HG03354 (cell line): ENCODE measurements around the gene FLII.

Experiments
- ATAC-seq: cut with Tn5 transposase; IDR thresholded peaks from one replicate; pipeline ENCODE4 v1.9.1; 2021; ENCODE audit warnings: mild to moderate bottlenecking; ENCODE audit not compliant: unreplicated experiment, poor library complexity, severe bottlenecking

The FLII gene

GRCh38 chr17:18246109-18246725, 12.3 kb downstream of the FLII start:
- ATAC-seq, result no peak

- no peak for ATAC-seq
These were observed 13.3 kb downstream of the FLII start for GRCh38 chr17:18245038-18245776.

GRCh38 chr17:18241229-18241871, 17.2 kb downstream of the FLII start:
- ATAC-seq, result no peak

- ATAC-seq, result no peak
These were observed 18.1 kb downstream of the FLII start for GRCh38 chr17:18240449-18240848.

DNA sequence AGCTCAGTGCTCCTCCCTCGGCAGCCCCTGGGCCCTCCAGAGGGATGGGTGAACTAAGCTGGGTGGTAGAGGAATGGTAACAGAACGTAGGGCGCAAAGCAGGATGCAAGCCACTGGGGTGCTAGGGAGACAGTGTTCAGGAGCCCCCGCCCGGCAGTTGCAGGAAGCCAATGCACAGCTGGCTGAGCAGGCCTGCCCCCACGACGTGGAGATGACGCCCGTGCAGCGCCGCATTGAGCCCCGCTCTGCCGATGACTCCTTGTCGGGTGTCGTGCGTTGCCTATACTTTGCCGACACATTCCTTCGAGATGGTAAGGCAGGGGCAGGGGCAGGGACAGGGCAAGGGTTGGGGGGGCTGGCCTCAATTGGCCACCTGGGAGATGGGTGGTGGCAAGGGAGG, 20.2 kb downstream of the FLII start:
- no peak for ATAC-seq

- ATAC-seq, result no peak
These were observed 21.1 kb downstream of the FLII start for GRCh38 chr17:18237461-18237860.

GRCh38 chr17:18236494-18236893, 22.0 kb downstream of the FLII start:
- ATAC-seq, result no peak

DNA sequence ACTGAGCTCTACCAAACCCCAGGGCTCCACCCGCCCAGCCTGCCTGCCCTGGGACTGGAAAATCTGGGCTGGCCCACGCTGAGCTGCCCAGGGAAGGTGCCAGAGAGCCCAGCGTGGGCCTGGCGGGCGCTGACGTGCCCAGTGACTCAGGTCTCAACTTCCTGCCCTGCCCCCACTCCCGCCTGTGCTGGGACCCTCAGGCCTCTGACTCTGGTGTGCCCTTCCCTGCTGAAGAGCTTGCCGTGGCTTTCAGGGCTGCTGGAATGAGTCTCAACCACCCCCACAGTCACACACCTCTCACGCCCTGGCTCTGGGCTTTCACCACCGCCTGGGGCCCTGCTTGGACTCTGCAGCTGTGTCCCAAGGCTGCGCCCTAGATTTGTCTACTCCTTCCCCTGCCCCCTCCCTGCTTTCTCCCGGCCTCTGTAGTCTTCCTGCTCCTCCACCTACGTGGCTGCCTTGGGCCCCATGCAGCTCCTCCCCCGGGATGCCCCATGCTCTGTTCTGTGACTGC, 22.7 kb downstream of the FLII start:
- ATAC-seq, result no peak

GRCh38 chr17:18234853-18235380, 23.6 kb downstream of the FLII start:
- no peak for ATAC-seq

DNA sequence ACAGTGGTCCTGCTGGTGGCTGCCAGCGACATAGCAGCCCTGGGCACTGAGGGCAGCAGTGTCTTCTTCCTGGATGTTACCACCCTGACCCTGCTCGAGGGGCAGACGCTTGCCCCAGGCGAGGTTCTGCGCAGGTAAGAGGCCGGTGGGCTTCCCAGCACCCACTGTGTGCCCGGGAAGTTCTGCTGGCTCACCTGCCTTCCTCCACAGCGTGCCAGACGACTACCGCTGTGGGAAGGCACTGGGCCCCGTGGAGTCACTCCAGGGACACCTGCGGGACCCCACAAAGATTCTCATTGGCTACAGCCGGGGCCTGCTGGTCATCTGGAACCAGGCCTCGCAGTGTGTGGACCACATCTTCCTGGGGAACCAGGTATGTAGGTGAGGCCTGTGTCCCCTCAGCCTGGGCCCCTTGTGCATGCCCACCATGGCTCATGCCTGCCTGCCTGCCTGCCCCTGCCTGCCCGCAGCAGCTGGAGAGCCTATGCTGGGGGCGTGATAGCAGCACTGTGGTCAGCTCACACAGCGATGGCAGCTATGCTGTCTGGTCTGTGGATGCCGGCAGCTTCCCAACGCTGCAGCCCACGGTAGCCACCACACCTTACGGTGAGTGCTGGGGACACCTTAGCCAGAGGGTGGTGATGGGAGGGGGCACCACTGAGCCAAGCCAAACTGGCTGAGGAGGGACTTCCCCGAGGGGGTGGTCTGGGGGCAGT, 24.6 kb downstream of the FLII start:
- ATAC-seq, result no peak

DNA sequence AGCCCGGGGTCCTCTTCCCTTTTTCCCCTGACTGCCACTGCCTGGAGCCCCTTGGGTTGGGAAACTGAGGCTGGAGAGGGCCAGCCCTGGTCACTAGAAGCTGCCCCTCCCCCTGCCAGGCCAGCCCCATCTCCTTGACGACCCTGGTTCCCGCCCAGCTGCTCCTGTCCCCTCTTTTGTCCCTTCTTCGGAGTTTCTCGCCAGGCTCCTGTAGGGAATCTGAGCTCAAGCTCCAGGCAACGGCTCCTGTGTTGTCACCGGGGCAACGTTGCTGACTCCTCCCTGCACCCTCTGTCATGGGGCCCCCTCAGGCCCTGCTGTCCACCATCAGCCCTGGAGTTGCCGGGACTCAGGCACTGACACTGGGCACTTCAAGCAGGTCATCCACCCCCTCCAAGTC, 27.4 kb downstream of the FLII start:
- no peak for ATAC-seq

- ATAC-seq, result no peak
These were observed 28.0 kb downstream of the FLII start for GRCh38 chr17:18230288-18231141.

- no peak for ATAC-seq
These were observed 28.8 kb downstream of the FLII start for GRCh38 chr17:18229771-18230170.

GRCh38 chr17:18229254-18229653, 29.3 kb downstream of the FLII start:
- ATAC-seq, result no peak

- no peak for ATAC-seq
These were observed 30.3 kb downstream of the FLII start for GRCh38 chr17:18228176-18228682.

DNA sequence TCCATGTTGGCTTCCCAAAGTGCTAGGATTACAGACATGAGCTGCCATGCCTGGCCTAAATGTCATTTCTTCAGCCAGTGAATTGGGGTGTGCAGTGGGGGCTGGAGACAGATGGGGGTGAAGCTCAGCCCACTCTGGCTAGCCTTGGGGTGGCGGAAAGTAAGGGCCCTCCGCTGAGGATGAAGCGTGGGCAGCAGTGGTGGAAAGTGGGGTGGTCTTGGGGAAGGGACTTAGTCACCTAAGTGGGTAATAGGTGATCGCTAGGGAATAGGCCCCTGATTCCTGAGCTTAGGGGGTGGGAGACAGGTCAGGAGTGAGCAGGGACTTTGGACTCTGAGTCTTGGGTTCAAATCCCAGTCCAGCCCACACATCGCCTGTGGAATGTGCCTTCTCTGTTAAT, 30.9 kb downstream of the FLII start:
- no peak for ATAC-seq

- no peak for ATAC-seq
These were observed 32.1 kb downstream of the FLII start for GRCh38 chr17:18226284-18226945.

- ATAC-seq, result peak; percentile 22
These were observed 32.8 kb downstream of the FLII start for GRCh38 chr17:18225642-18226283.
